ENCODE results near the gene PLPPR3.

Gene PLPPR3

DNA sequence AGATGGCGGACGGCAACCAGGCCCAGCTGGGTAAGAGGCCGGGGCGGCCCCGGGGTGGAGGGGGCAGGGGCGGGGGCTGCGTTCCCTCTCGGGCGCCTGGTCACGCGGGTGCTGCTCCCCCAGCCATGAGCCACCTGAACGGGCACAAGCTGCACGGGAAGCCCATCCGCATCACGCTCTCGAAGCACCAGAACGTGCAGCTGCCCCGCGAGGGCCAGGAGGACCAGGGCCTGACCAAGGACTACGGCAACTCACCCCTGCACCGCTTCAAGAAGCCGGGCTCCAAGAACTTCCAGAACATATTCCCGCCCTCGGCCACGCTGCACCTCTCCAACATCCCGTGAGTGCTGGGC lies 13.4 kb downstream of the PLPPR3 start:
- DNase-seq (ENCODE audit: low spot score): no peak

DNA sequence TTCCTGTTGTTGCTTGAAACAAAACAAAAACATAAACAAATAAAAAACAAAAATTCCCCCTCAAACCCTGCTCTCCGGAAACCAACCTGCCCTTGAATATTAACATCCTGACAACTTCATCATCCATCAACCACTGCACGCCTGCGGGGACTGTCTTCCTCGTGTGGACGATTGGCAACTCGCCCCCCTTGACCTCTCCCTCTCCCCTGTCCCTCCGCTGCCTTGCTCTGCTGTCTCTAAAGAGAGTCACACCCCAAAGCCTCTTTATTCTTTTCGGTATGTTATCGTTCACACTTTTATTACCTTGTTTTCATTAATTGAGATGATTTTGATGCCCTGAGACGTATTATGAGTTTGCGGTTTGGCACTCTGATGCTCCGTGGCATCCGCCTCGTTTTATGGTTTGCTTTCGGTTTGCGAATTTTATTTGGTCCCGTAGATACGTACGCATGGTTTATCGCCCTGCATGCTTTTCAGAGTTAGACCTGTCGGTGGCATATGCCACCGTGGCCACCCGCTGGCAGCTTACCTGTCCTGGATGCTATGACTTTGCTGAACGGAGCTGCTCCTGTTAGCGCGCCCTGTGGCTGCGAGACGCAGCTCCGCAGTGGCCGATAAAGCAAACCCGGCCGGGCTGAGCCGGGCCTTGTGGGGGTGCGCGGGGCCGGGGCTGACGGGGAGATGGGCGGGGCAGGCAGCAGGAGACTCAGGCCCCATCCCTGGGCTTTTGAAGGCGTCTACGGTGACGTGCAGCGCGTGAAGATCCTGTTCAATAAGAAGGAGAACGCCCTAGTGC lies 13.9 kb downstream of the PLPPR3 start:
- DNase-seq (ENCODE audit: low spot score): no peak

DNA sequence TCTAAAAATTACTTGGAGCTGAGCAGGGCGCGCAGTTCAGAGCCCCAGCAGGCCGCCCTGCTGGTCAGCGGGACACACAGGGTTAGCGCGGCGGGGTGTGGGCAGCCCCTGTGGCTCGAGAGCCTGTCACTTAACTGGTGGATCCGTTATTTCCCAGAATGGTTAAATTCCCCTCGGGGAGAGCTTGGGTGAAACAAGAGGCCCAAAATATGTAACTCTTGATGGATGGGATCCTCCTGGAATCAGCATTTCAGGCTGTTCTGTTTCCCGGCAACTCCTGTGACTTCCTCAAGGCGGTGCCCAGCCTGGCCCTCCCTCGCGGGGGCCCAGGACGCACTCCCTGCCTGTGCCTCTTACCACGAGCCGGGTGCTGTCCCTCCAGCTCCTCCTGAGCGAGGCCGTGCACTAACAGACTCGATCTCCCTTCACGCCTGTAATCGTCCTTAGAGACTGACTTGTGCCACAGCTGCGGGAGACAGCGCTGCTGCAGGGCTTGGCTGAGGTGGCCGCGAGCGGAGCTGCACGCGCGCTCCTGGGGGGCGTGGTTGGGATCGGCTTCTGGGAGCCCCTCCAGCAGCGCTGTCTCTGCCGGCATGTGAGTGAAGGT lies 14.8 kb downstream of the PLPPR3 start:
- DNase-seq (ENCODE audit: low spot score): no peak

DNA sequence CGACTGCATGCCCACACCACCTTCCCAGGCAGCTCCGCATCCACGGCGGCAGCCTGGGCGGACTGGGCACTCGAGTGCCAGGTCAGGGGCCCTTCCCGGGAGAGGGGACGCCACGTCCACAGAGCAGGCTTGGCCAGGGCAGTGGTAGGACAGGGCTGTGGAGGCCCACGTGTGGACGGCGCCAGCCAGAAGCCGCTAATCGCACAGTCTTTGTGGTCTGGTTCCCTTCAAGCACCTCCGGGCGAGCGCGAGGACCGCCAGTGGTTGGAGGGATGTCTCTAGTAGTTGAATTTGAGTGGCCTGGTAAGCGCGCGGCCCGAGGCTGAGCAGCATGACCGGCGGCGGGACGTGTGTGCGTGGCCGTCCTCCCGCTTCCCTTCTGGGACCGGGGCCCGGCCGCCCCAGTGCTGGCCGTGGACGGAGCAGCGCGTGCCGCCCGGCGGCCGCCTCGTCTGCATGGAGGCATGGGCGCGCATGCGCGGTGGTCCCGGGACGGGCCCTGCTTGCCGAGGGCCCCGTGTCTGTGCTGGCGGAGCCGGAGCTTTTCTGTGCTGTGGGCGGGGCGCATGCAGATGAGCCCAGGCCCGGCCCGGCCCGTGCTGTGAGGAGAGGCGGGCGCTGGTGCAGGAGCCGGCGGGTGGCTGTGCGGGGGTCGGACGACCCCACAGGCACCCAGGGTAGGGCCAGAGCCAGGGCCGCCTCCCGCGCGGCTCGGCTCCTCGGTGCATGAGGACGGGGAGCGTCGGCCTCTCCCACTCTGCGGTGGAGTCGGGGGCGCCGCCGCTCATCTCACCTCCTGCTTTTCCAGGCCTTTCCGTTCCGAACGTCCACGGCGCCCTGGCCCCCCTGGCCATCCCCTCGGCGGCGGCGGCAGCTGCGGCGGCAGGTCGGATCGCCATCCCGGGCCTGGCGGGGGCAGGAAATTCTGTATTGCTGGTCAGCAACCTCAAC lies 15.9 kb downstream of the PLPPR3 start:
- no peak for DNase-seq (ENCODE audit: low spot score)

DNA sequence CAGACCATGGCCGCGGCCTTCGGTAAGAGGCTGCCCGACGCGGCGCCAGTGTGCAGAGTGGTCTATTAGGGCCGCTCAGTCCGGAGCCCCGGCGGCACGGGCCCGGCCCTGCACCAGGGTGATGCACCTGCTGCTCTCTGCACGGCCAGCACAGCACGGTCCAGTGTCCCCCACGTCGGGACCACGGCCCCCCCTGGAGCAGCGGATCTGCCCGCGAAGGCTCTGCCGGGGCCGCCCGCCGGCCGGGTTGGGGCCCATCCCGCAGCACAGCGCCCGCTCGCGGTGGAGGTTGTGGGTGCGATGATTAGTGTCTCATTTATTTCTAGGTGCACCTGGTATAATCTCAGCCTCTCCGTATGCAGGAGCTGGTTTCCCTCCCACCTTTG lies 16.6 kb downstream of the PLPPR3 start:
- DNase-seq (ENCODE audit: low spot score): no peak

DNA sequence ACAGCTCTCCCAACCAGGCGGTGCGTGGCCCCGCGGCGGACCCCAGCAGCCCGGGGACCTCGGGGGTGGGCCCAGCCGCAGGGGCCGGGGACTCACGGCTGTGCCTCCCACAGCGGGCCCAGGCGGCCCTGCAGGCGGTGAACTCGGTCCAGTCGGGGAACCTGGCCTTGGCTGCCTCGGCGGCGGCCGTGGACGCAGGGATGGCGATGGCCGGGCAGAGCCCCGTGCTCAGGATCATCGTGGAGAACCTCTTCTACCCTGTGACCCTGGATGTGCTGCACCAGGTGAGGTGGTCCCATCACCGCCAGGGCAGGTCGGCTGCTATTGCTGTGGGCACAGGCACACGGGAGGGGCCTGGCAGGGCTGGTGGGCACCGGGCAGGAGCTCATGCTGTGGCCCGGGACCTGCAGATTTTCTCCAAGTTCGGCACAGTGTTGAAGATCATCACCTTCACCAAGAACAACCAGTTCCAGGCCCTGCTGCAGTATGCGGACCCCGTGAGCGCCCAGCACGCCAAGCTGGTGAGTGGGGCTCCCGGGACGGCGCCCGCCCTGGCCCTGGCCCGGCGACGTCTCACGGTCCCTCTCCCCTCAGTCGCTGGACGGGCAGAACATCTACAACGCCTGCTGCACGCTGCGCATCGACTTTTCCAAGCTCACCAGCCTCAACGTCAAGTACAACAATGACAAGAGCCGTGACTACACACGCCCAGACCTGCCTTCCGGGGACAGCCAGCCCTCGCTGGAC lies 17.2 kb downstream of the PLPPR3 start:
- DNase-seq (ENCODE audit: low spot score): no peak

DNA sequence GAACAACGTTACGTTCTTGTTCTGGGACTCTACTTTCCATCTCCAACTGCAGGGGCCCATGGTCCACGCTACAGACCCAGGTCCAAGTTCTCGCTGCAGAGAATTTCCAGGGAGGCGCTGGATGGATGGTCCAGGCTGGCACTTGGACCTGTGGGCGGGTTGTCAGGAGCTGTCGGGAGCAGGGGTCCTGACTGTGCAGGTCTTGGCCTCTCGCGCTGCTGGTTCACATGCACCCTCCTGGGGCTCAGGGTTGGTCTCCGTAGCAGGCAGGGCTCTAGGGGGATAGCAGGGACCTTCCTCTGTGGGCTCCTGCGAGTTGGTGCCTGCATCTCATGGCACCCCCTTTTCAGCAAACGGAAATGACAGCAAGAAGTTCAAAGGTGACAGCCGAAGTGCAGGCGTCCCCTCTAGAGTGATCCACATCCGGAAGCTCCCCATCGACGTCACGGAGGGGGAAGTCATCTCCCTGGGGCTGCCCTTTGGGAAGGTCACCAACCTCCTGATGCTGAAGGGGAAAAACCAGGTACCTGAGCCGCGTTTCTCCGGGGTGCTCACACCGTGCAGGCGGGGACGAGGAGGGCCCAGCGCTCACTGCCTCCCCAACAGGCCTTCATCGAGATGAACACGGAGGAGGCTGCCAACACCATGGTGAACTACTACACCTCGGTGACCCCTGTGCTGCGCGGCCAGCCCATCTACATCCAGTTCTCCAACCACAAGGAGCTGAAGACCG lies 17.9 kb downstream of the PLPPR3 start:
- no peak for DNase-seq (ENCODE audit: low spot score)

DNA sequence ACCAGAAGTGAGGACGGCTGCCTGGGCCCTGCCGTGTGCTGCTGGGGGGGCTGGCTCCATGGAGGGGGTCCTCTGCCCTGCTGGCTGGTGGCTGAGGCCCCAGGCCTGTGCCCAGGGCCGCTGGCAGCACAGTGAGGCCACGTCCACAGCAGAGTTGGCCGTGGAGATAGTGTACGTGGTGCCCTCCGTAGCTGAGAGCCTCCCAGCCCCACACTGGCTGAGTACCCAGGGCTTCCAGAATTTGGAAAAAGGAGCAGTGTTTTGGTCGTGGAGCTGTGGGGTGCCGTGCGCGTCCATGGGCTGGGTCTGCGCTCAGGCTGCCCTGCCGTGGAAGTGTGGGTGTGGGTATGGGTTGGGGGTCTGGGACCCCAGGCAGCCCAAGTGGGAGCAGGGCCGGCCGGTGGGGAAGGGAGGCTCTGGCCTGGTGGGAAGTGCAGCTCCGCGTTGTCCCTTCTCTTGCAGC lies 18.6 kb downstream of the PLPPR3 start:
- DNase-seq (ENCODE audit: low spot score): no peak

DNA sequence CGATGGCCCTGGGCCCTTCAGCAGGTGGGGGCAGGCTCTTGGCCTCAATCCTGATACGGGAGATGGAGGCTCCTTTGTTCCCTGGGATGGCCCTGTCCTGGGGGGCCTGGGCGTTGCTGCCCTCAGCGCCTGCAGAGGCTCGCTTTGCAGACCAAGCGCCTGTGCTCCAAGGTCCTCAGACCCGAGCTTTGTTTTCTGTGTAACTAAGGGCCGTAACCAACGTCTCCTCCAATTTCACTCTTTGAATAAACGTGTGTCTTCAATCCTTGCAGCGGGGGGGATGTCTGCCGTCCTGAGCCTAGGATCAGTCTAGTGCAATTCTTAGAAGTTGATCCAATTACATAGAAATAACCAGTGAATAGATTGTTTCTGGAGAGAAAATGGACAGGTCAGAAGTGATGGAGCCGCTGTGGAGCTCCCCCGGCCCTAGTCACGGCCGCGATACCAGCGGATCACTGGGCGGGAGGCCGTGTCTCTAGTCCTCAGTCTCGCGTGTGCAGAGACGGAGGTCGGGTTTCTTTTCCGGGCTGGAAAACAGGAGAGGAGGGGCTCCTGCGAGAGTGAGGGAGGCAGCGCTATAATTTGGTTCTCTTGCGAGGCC lies 19.2 kb downstream of the PLPPR3 start:
- DNase-seq (ENCODE audit: low spot score): no peak

DNA sequence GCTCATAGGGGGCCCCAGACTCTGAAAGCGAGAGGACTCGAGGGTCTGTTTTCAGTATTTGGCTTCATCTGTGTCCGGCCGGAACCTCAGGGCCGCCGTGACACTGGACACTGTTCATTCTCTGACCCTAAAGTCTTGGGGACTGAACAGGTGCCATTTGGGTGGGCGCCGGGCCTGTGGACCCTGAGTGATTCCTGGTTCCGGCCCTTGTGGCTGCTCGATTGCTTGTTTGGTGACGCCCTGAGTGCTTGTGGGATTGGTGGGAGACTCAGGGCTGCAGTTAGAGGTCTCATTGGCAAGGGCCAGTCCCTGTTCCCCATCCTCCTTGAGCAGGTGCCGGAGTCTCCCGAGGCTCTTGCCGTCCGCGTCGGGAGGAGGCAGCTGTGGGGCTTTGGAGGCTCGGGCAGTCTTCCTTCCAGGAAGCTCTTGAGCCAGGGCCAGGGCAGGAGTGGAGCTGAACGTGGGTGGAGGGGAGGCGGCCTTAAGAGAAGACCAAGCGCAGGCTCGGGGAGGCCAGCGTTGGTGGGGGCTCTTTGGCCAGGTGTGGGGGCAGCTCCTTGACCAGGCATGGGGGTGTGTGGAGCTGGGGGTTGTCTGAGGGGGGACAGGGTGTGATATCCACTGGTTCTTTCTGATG lies 19.8 kb downstream of the PLPPR3 start:
- DNase-seq (ENCODE audit: low spot score): no peak

DNA sequence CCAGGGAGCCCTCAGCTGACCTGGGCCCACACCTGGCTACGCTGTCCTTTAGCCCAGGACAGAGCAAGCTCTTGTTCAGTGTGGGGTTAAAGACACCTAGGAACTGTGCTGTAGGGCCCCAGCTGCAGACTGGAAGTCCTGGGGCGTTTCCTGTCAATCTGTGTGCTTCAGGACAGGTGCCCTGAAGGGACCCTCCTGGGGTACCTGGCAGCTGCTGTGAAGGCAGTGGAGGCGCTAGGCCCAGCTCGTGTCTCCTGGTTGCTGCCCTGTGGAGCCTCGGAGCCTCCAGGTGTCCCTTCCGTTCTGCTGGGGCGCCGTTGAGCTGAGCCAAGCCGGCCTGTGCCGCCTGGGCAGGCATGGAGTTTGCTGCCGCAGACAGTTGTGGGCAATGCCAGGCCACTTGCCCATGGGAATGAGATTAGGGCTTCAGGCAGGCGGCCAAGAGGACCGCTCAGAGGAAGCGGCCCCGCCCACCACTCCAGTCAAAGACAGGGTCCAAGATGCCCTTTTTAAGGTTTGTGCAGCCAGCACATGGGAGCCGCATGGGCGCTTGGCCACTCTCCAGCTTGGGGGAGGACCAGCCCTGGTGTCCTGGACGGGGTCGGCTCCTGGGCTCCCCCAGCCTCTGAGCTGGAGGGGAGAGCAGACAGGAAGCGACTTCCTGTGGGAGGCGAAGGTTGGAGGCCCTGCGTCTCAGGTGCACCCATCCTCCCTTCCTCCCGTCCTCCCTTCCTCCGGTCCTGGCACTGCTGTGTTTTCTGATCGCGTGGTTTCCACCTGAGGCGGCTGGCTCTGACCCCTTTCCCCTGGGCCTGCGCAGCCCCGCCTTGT lies 20.5 kb downstream of the PLPPR3 start:
- no peak for DNase-seq (ENCODE audit: low spot score)

DNA sequence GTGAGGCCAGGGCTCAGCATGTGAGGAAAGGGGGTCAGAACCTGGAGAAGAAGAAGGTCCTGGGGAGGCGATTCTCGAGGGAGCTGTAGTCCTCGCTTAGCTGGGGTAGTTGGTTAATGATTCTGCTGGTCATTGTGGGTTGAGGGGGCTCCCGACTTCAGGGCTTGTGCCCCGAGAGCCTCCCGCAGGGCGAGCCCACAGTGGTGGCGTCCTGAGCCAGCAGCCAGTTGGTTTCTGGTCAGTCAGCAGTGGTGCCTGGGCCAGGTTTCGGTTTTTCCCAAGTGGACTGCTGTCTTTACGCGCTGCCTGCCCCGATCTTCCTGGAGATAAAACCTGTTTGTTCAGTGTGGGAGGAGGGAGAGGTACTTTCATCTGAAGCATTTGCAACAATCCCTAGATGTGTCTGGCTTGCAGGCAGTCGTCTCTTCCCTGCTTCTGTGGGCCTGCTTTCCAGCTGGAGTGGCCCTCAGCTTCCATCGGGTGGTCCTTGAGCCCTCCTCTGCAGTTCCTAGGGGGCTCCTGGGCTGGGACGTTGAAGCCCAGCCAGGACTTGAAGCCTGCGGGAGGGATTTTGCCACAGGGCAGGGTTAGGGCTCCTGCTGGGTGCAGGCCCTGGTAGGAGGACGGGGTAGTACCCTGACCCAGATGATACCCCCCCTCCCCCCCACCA lies 21.3 kb downstream of the PLPPR3 start:
- DNase-seq (ENCODE audit: low spot score): no peak

DNA sequence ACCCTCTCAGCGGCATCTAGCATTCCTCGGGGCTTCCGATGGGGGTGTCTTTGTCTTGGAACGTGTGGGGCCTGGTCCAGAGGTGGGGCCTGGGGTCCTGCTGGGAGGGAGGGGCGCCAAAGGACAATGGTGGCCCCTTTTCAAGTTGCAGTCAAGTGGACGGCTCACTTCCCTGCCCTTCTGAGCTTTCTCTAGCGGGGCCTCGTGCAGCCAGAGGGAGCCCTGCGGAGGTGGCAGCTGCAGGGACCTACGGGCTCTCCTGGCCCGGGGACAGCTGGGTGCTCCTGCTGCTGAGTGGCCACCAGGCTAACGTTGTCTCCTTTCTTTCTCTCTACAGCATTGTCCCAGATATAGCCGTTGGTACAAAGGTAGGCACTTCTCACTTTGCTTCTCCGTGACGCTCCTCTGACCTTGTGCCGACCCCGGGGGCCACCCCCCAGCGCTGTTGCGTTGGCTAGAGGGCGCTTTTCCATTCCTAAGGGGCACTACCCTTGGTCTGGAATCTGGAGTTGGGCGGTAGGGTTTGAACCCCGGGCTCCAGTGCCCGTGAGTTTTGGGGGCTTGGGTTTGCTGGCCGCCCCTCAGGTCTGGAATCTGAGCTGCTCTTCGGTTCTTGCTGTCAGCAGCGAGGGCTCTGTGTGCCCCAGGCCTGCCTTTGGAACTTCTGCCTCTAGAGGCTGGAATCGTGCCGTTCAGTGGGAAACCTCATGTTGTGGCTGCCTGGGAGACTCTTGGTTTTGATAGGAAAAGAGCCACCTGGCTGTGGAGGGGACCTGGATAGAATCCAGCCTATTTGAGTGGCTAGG lies 22.5 kb downstream of the PLPPR3 start:
- DNase-seq (ENCODE audit: low spot score): no peak

DNA sequence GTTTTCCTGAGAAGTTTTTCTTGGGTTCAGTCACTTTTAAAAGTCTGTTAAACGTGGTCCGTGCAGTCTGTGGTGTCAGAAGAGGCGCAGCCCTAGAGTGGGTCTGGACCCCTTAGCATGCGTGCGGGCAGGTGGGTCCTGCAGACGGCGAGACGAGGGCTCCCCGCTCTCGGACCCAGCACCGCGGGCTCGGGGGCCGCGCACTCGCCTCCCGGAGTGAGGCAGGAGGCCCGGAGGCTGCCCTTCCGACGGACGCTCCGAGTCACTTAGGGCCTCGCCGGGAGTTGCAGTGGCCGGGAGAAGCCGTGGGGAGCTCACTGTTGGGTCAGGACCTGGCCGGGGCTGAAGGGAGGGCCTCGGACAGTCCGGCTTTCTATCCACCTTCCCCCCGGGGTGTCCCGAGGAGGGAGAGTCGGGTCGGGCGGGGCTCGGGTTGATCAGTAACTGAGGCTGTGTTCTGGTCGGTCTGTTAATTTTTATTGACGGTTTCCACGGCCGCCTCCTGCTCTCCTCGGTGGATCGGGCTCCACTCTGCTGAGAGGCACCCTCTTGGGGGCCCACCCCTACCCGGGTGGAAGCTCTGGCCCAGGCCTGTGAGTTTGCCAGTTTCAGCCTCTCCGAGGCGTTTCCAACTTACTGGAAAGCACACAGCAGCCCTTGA lies 23.2 kb downstream of the PLPPR3 start:
- DNase-seq (ENCODE audit: low spot score): no peak

DNA sequence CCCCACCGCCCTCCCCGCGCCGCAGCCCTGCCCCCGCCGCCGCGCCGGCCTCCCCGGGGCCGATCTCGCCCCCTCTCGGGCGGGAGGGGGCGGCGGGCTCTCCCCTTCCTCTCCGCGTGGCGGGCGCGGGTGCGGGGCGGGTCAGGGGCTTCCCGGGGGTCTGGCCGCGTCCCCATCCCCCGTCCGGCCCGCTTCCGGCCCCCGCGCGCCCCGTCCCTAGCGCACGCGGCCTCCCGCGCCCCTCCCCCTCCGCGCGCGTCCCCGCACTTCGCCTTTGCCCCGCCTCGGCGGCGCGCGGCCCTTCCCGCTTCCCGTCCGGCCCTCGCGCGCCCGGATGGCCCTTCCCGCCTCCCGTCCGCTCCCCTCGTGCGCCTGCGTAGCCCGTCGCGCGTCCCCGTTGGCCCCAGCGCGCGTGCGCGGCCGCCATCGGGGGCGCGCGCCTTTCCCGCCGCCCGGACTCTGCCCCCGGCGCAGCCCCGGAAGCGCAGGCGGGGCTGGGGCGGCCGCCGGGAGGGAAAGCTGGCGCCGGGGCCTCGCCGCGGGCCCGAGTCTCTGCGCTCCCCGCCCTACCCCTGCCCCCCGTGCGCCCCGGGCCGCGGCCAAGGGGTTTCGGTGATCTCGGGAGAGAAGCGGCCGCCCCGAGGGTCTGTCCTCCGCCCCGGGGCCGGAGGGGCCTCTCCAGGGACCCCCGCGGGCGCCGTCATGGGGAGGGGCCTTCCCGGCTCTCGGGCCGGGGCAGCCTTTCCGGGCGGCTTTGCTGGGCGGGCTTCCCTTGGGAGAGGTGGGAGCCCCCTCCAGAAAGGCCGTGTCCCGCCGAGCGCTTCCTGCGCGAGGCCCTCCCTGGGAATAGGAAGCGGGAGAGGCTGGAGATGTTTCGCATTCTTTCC lies 24.0 kb downstream of the PLPPR3 start:
- DNase-seq (ENCODE audit: low spot score): peak; percentile 88

DNA sequence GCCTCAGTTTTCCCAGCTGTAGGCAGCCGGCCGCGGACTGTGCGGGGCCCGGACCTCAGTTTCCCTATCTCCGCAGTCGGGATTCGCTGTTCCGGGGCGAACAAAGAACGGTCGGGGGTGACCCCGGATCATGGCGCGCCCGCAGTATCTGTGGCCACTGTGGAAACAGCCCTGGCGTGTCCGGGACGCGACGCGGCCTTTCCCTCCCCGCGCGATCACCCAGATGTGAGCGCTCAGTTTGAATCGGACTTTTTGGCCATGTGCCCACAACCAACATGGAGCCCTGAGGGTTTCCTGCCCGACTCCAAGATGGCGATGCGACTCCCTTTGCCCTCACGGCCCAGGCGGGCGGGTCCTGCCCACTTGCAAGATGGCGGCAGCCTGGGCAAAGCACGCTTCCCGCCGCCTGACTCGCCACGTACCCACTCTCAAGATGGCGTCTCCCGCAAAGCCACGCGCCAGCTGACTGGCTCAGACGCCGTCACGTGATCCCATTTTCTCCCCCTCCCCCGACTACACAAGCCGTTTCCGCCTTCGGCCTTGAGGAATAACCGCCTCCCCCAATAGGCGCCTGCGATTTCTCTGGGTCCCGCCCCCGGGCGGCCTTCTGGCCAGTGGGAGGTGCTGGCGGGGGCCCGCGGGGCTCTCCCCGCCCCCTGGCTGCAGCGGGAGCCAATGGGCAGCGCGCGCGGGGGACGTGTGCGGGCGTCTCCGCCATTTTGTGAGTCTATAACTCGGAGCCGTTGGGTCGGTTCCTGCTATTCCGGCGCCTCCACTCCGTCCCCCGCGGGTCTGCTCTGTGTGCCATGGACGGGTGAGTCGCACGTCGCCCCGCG lies 24.8 kb downstream of the PLPPR3 start, which contains the start of gene PTBP1:
Gene PTBP1, plus strand, starts transcription at position 761 of the 836 bp plus-strand sequence. Its CDS starts 46 bp downstream, at position 807.
- peak; percentile 100 for DNase-seq (ENCODE audit: low spot score)

Measured in CD4-positive, alpha-beta T cell treated with Interleukin-15 for 4 hours (primary cell).